H1 (cell line): ENCODE data around the gene ZNF423. TPM values are rescaled to one million over a fixed set of nuclear protein-coding genes. Genes with fewer than 3 reads are reported as not detected.
A peak's percentile ranks its signal among the peaks of the same experiment; 100 is the strongest.

ENCODE experiments used
- CTCF ChIA-PET: fragments of 300-600 bp; sonication (Branson Sonifier 250); formaldehyde crosslinking; loops from one replicate; lab custom pipeline; 2021; ENCODE audit not compliant: partially characterized antibody; lab: Charles Lee
- POLR2A ChIA-PET: fragments of 300-600 bp; sonication (Branson Sonifier 250); formaldehyde crosslinking; loops from one replicate; lab custom pipeline; 2021; ENCODE audit warnings: inconsistent platforms; ENCODE audit not compliant: partially characterized antibody; lab: Charles Lee
- DNase-seq, 2 experiments: peaks; one replicate each; pipeline versions ENCODE4 v3.0.0 to v3.0.0-alpha.2; 2010 to 2022; ENCODE audit warnings: low spot score in 2 of 2, low read depth in 1 of 2, mixed read lengths in 1 of 2
- FAIRE-seq: peaks from 2 replicates; lab custom pipeline; 2011; peaks lifted over from hg19 to GRCh38; lab: Jason Lieb, UNC
- H2AFZ ChIP-seq: 2 replicates; pipeline ENCODE4 v1.8.1; 2012; ENCODE audit warnings: low read length, inconsistent platforms
- H2AK5ac ChIP-seq: 2 replicates; pipeline ENCODE4 v1.6.1; 2013; ENCODE audit warnings: low read depth, low read length
- H2BK120ac ChIP-seq: replicated peaks from 2 replicates; pipeline ENCODE3; 2013; ENCODE audit warnings: low read depth, low read length, inconsistent platforms
- H2BK12ac ChIP-seq: 2 replicates; pipeline ENCODE4 v1.6.1; 2013; ENCODE audit warnings: low read depth, low read length
- H2BK15ac ChIP-seq: 2 replicates; pipeline ENCODE4 v1.6.1; 2013; ENCODE audit warnings: low read length
- H2BK20ac ChIP-seq: 2 replicates; pipeline ENCODE4 v1.6.1; 2013; ENCODE audit warnings: low read length
- H2BK5ac ChIP-seq: 2 replicates; pipeline ENCODE4 v1.6.1; 2013; ENCODE audit warnings: low read depth, low read length
- H3K14ac ChIP-seq: 2 replicates; pipeline ENCODE4 v1.6.1; 2013; ENCODE audit warnings: inconsistent platforms; ENCODE audit not compliant: insufficient read length
- H3K18ac ChIP-seq: 2 replicates; pipeline ENCODE4 v1.6.1; 2013; ENCODE audit warnings: low read length; ENCODE audit errors: extremely low read depth
- H3K23ac ChIP-seq: 2 replicates; pipeline ENCODE4 v1.6.1; 2013; ENCODE audit warnings: inconsistent platforms; ENCODE audit not compliant: insufficient read length
- H3K23me2 ChIP-seq: 2 replicates; pipeline ENCODE4 v1.6.1; 2013; ENCODE audit warnings: low read depth, low read length
- H3K27ac ChIP-seq: 2 replicates; pipeline ENCODE4 v1.6.1; 2011; ENCODE audit warnings: low read depth, low read length, inconsistent platforms
- H3K27me3 ChIP-seq, 4 experiments: replicated peaks in 1 of 4; 1 replicate in 1 of 4; 2 replicates in 3 of 4; pipeline versions ENCODE4 v1.6.1 to v1.8.1; 2011 to 2013; ENCODE audit warnings: low read length in 3 of 4, mild to moderate bottlenecking in 3 of 4, inconsistent platforms in 2 of 4, mixed read lengths in 2 of 4, moderate library complexity in 1 of 4; ENCODE audit not compliant: control insufficient read depth in 3 of 4, insufficient read depth in 3 of 4; ENCODE audit errors: extremely low read depth in 1 of 4
- H3K36me3 ChIP-seq, 4 experiments: 2 replicates each; pipeline versions ENCODE4 v1.6.1 to v1.8.1; 2011 to 2013; ENCODE audit warnings: mild to moderate bottlenecking in 4 of 4, low read length in 3 of 4, moderate library complexity in 2 of 4, control low read depth in 1 of 4, inconsistent platforms in 1 of 4; ENCODE audit not compliant: insufficient read depth in 4 of 4, control insufficient read depth in 2 of 4
- H3K4ac ChIP-seq: replicated peaks from 2 replicates; pipeline ENCODE3; 2013; ENCODE audit warnings: low read length, low read depth, mixed read lengths, inconsistent platforms; ENCODE audit not compliant: insufficient read length
- H3K4me1 ChIP-seq, 4 experiments: replicated peaks in 1 of 4; 1 replicate in 1 of 4; 2 replicates in 3 of 4; pipeline versions ENCODE4 v1.6.1 to v1.8.1; 2011 to 2013; ENCODE audit warnings: low read length in 3 of 4, inconsistent platforms in 2 of 4, mixed read lengths in 1 of 4; ENCODE audit not compliant: insufficient read depth in 4 of 4, control insufficient read depth in 3 of 4
- H3K4me2 ChIP-seq, 2 experiments: 2 replicates each; pipeline versions ENCODE4 v1.6.1 to v1.8.1; 2011 to 2013; ENCODE audit warnings: low read depth in 2 of 2, low read length in 2 of 2, control low read depth in 1 of 2, inconsistent platforms in 1 of 2, mild to moderate bottlenecking in 1 of 2; ENCODE audit not compliant: insufficient read depth in 1 of 2
- H3K4me3 ChIP-seq, 4 experiments: fragments of 200-600, 300-600 bp in 1 of 4; sonication (generic), shearing (Covaris generic), sonication (Bioruptor Twin) in 1 of 4; 2 replicates each; pipeline versions ENCODE4 v1.5.1 to v1.8.1; 2011 to 2016; ENCODE audit warnings: low read length in 4 of 4, low read depth in 3 of 4, control low read depth in 2 of 4, inconsistent platforms in 2 of 4, mild to moderate bottlenecking in 2 of 4, mixed read lengths in 1 of 4, moderate library complexity in 1 of 4; ENCODE audit not compliant: insufficient read depth in 2 of 4; ENCODE audit errors: extremely low read depth in 1 of 4
- H3K56ac ChIP-seq: replicated peaks from 2 replicates; pipeline ENCODE3; 2013; ENCODE audit warnings: low read depth, mild to moderate bottlenecking, mixed read lengths, low read length, inconsistent platforms; ENCODE audit not compliant: insufficient read length
- H3K79me1 ChIP-seq: 2 replicates; pipeline ENCODE4 v1.6.1; 2013; ENCODE audit warnings: low read depth, low read length, control low read depth
- H3K79me2 ChIP-seq, 2 experiments: 2 replicates each; pipeline versions ENCODE4 v1.6.1 to v1.8.1; 2012 to 2013; ENCODE audit warnings: low read length in 2 of 2, mild to moderate bottlenecking in 2 of 2, inconsistent platforms in 1 of 2; ENCODE audit not compliant: insufficient read depth in 2 of 2, control insufficient read depth in 1 of 2
- H3K9ac ChIP-seq, 4 experiments: replicated peaks in 1 of 4; 1 replicate in 1 of 4; 2 replicates in 3 of 4; pipeline versions ENCODE4 v1.6.1 to v1.8.1; 2011 to 2013; ENCODE audit warnings: low read depth in 3 of 4, low read length in 3 of 4, control low read depth in 2 of 4, mild to moderate bottlenecking in 2 of 4, moderate library complexity in 2 of 4, inconsistent platforms in 1 of 4; ENCODE audit errors: extremely low read depth in 1 of 4
- H3K9me3 ChIP-seq, 2 experiments: 2 replicates each; pipeline versions ENCODE4 v1.6.1 to v1.8.1; 2012 to 2013; ENCODE audit warnings: mild to moderate bottlenecking in 2 of 2, moderate library complexity in 2 of 2, control low read depth in 1 of 2, inconsistent platforms in 1 of 2, low read depth in 1 of 2, low read length in 1 of 2, mixed read lengths in 1 of 2; ENCODE audit not compliant: insufficient read depth in 2 of 2
- H4K20me1 ChIP-seq, 2 experiments: replicated peaks in 1 of 2; 2 replicates each; pipeline versions ENCODE3 to v1.8.1; 2011 to 2013; ENCODE audit warnings: inconsistent platforms in 2 of 2, low read length in 2 of 2, mild to moderate bottlenecking in 1 of 2; ENCODE audit not compliant: insufficient read depth in 2 of 2, control insufficient read depth in 1 of 2
- H4K5ac ChIP-seq: 2 replicates; pipeline ENCODE4 v1.6.1; 2013; ENCODE audit warnings: low read length, low read depth, mixed read lengths, inconsistent platforms; ENCODE audit not compliant: insufficient read length
- H4K8ac ChIP-seq: 2 replicates; pipeline ENCODE4 v1.8.0; 2013; ENCODE audit warnings: mild to moderate bottlenecking, moderate library complexity, low read length, inconsistent platforms; ENCODE audit not compliant: insufficient read depth; ENCODE audit errors: extremely low read depth
- H4K91ac ChIP-seq: replicated peaks from 2 replicates; pipeline ENCODE3; 2013; ENCODE audit warnings: low read length, mixed read lengths, inconsistent platforms; ENCODE audit not compliant: insufficient read length
- BCL11A ChIP-seq, 2 experiments: IDR thresholded peaks; one replicate each; pipeline ENCODE4 v1.6.1; 2011; ENCODE audit warnings: low read depth in 2 of 2, low read length in 2 of 2, mild to moderate bottlenecking in 2 of 2
- GTF2F1 ChIP-seq: IDR thresholded peaks from 2 replicates; pipeline ENCODE4 v1.6.1; 2012; ENCODE audit warnings: low read depth, low read length, improper control_type of control experiment, borderline replicate concordance
- RFX5 ChIP-seq: IDR thresholded peaks from 2 replicates; pipeline ENCODE4 v1.6.1; 2011; ENCODE audit warnings: low read depth, low read length, improper control_type of control experiment, borderline replicate concordance
- SIRT6 ChIP-seq: IDR thresholded peaks from one replicate; pipeline ENCODE4 v1.7.1; 2012; ENCODE audit warnings: low read length, inconsistent platforms
- SIX5 ChIP-seq: IDR thresholded peaks from 2 replicates; pipeline ENCODE4 v1.6.1; 2011; ENCODE audit warnings: mild to moderate bottlenecking, low read depth, low read length
- SP1 ChIP-seq: IDR thresholded peaks from 2 replicates; pipeline ENCODE4 v1.6.1; 2011; ENCODE audit warnings: low read depth, low read length
- SP4 ChIP-seq: IDR thresholded peaks from 2 replicates; pipeline ENCODE4 v1.6.1; 2012; ENCODE audit warnings: low read length, inconsistent platforms
- WGBS, 2 experiments: shearing (Covaris generic) in 1 of 2; methylation state at CpG; one replicate each; pipeline versions ENCODE4 v1.1.6 to v1.1.7; 2013 to 2015; ENCODE audit warnings: low lambda C conversion rate in 2 of 2, mixed read lengths in 2 of 2, inconsistent platforms in 1 of 2, low coverage in 1 of 2, missing lambda C conversion rate in 1 of 2; ENCODE audit not compliant: insufficient replicate concordance in 2 of 2, insufficient coverage in 1 of 2, insufficient read length in 1 of 2; ENCODE audit errors: extremely low coverage in 1 of 2, missing lambda C conversion rate in 1 of 2; 5-methylcytosine and 5-hydroxymethylcytosine counted together
- polyA plus RNA-seq, 7 experiments: library from polyadenylated mRNA; depleted of rRNA in 3 of 7; stranded (reverse) in 5 of 7; unstranded in 2 of 7; fragments of >200 nt in 5 of 7; fragments of 200-250 nt in 2 of 7; gene quantifications; 1 replicate in 5 of 7; 2 replicates in 1 of 7; 4 replicates in 1 of 7; pipeline versions ENCODE4 v1.2.1 to v1.2.3, GENCODE V29; 2011 to 2013; ENCODE audit warnings: missing spikeins in 2 of 7, mixed read lengths in 2 of 7
- total RNA-seq: library from RNA; stranded (reverse); fragmentation: NEBNext Ultra II Directional; extraction: Animal tissue kit (Norgen Biotek cat#: 25700); gene quantifications from 2 replicates; pipeline ENCODE4 v1.2.1, GENCODE V29; 2021
- TF ChIP-seq, protein P1 (sequence below): IDR thresholded peaks from 2 replicates; pipeline ENCODE4 v1.6.1; 2011; ENCODE audit warnings: low read depth, mild to moderate bottlenecking, low read length; ENCODE audit not compliant: insufficient read depth

Gene ZNF423
- total and polyA plus RNA-seq, 2 of the 8 experiments (the other 6 are each of a cell fraction or from before 2014, with no cell fraction given): 38.2 to 52.3 TPM

DNA sequence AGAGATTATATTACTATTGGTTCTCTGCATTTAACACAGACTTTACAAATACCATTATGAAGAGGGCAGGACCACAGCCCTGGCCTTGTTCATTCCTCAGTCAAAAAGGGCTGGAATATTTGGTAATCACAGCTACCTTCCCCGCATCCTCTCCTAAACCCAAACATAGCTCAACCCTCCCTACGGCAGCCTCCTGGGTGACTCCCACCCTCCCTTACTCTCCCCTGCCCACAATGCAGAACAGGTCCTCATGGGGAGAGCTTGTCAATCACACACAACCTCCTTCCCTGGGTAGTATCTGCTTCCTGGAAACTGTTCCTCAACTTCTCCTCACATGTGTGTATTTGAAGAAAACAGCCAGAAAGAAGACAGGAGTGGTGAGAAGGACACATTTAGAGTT is 258.1 kb downstream of the ZNF423 start:
- H2BK120ac ChIP-seq: no peak overlapping the region
- H3K79me2 ChIP-seq: peaks cover 0 to 8% of the 10 kb centered on the region in 2 experiments; a peak in 1 of 4 replicates
- no peak overlapping the region for H3K4me2 ChIP-seq
- WGBS, 2 experiments: 72% methylated on average over 2 of the region's 2 CpGs; no CpG with 5 or more reads in 1 of the 2 experiments
- no peak overlapping the region for H2BK15ac ChIP-seq
- H3K56ac ChIP-seq: no peak overlapping the region
- H3K36me3 ChIP-seq: no peaks in the 10 kb centered on the region
- H4K20me1 ChIP-seq: no peaks in the 10 kb centered on the region
- no peak overlapping the region for H3K27ac ChIP-seq
- H3K4me1 ChIP-seq: peaks cover 9 to 24% (median 13%) of the 10 kb centered on the region in 4 experiments
- peak in 1 of 2 experiments; percentile 42 for DNase-seq
- H3K14ac ChIP-seq: no peak overlapping the region
- no peaks in the 10 kb centered on the region for H3K27me3 ChIP-seq
- no peak overlapping the region for H3K9ac ChIP-seq
- no peak overlapping the region for H2BK5ac ChIP-seq
- H3K23me2 ChIP-seq: no peaks in the 10 kb centered on the region; the same call in 1 of the 2 replicates
- H2AK5ac ChIP-seq: no peak overlapping the region
- POLR2A ChIA-PET: interaction anchor here (0.6 kb wide), 1 partner anchor 470 kb away, joined by 3 read pairs; no protein-coding TSS in a partner anchor
- H4K5ac ChIP-seq: no peak overlapping the region
- H4K8ac ChIP-seq: no peak overlapping the region
- H3K4ac ChIP-seq: no peak overlapping the region
- H4K91ac ChIP-seq: no peak overlapping the region
- H3K79me1 ChIP-seq: peaks cover 5% of the 10 kb centered on the region; the same call in 1 of the 2 replicates
- no peak overlapping the region for H2AFZ ChIP-seq
- H3K4me3 ChIP-seq: no peak overlapping the region
- H3K9me3 ChIP-seq: no peaks in the 10 kb centered on the region
- TF ChIP-seq RFX5 (no peak), SIRT6 (no peak), GTF2F1 (no peak), SIX5 (no peak), BCL11A (IDR thresholded peaks at IDR 0.05; ENCODE audit: low read depth in 2 of 2, low read length in 2 of 2) (no peak), SP4 (no peak), SP1 (no peak)
- TF ChIP-seq, protein P1, sequence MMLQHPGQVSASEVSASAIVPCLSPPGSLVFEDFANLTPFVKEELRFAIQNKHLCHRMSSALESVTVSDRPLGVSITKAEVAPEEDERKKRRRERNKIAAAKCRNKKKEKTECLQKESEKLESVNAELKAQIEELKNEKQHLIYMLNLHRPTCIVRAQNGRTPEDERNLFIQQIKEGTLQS: no peak
- FAIRE-seq: no peak
- no peak overlapping the region for H3K18ac ChIP-seq
- CTCF ChIA-PET: interaction anchor here (0.5 to 7.2 kb wide), 5 partner anchors 9 to 310 kb away, joined by 3 to 165 read pairs (median 7); no protein-coding TSS in a partner anchor
- no peak overlapping the region for H2BK12ac ChIP-seq
- H2BK20ac ChIP-seq: no peak overlapping the region
- H3K23ac ChIP-seq: no peak overlapping the region
